Mesenchymal stem cell (in vitro differentiated cells and primary cell): ENCODE data around the gene ALDH1A3.

Source experiments
- DNase-seq: peaks from one replicate; pipeline ENCODE4 v3.0.0-alpha.2; 2013
- H2AFZ ChIP-seq: one replicate; pipeline ENCODE4 v1.6.1; 2013; ENCODE audit warnings: low read depth, mild to moderate bottlenecking, control low read depth, inconsistent platforms, low read length, moderate library complexity
- H2AK5ac ChIP-seq: 2 replicates; pipeline ENCODE4 v1.6.1; 2013; ENCODE audit warnings: low read length, moderate library complexity, mild to moderate bottlenecking, inconsistent platforms; ENCODE audit not compliant: severe bottlenecking
- H2BK120ac ChIP-seq: one replicate; pipeline ENCODE4 v1.6.1; 2013; ENCODE audit warnings: low read depth, mild to moderate bottlenecking, inconsistent platforms, low read length, moderate library complexity
- H2BK12ac ChIP-seq, 2 experiments: one replicate each; pipeline ENCODE4 v1.6.1; 2013; ENCODE audit warnings: inconsistent platforms in 2 of 2, low read length in 2 of 2, mild to moderate bottlenecking in 2 of 2, moderate library complexity in 2 of 2, control low read depth in 1 of 2
- H2BK15ac ChIP-seq: one replicate; pipeline ENCODE4 v1.6.1; 2013; ENCODE audit warnings: mild to moderate bottlenecking, low read depth, inconsistent platforms; ENCODE audit not compliant: poor library complexity, severe bottlenecking
- H2BK5ac ChIP-seq: 2 replicates; pipeline ENCODE4 v1.6.1; 2013; ENCODE audit warnings: low read depth, mild to moderate bottlenecking, low read length, control low read depth, inconsistent platforms; ENCODE audit not compliant: poor library complexity, severe bottlenecking
- H3K14ac ChIP-seq, 2 experiments: one replicate each; pipeline ENCODE4 v1.6.1; 2013; ENCODE audit warnings: inconsistent platforms in 2 of 2, low read length in 2 of 2, control low read depth in 1 of 2, mild to moderate bottlenecking in 1 of 2, moderate library complexity in 1 of 2
- H3K18ac ChIP-seq, 2 experiments: one replicate each; pipeline ENCODE4 v1.6.1; 2013; ENCODE audit warnings: inconsistent platforms in 2 of 2, low read length in 2 of 2, control low read depth in 1 of 2, low read depth in 1 of 2, mild to moderate bottlenecking in 1 of 2
- H3K23ac ChIP-seq, 2 experiments: one replicate each; pipeline ENCODE4 v1.6.1; 2013; ENCODE audit warnings: inconsistent platforms in 2 of 2, low read length in 2 of 2, mild to moderate bottlenecking in 2 of 2, moderate library complexity in 2 of 2, control low read depth in 1 of 2
- H3K27ac ChIP-seq: 2 replicates; pipeline ENCODE4 v1.5.1; 2013; ENCODE audit warnings: mild to moderate bottlenecking, moderate library complexity, low read length, control low read depth, inconsistent platforms; ENCODE audit not compliant: poor library complexity, severe bottlenecking
- H3K27me3 ChIP-seq, 2 experiments: 2 replicates each; pipeline versions ENCODE4 v1.6.1 to v1.7.0; 2013; ENCODE audit warnings: low read length in 2 of 2, mild to moderate bottlenecking in 2 of 2, moderate library complexity in 2 of 2, control low read depth in 1 of 2, inconsistent platforms in 1 of 2; ENCODE audit not compliant: control insufficient read depth in 1 of 2, insufficient read depth in 1 of 2
- H3K36me3 ChIP-seq, 2 experiments: 2 replicates each; pipeline versions ENCODE4 v1.6.1 to v1.7.0; 2013; ENCODE audit warnings: low read length in 2 of 2, control low read depth in 1 of 2, inconsistent platforms in 1 of 2, low read depth in 1 of 2, mild to moderate bottlenecking in 1 of 2; ENCODE audit not compliant: insufficient read depth in 2 of 2, control insufficient read depth in 1 of 2
- H3K4ac ChIP-seq, 2 experiments: one replicate each; pipeline ENCODE4 v1.6.1; 2013; ENCODE audit warnings: inconsistent platforms in 2 of 2, low read length in 2 of 2, mild to moderate bottlenecking in 2 of 2, moderate library complexity in 2 of 2, control low read depth in 1 of 2, low read depth in 1 of 2
- H3K4me1 ChIP-seq: 2 replicates; pipeline ENCODE4 v1.6.1; 2013; ENCODE audit warnings: low read depth, low read length, control low read depth; ENCODE audit not compliant: control insufficient read depth, insufficient read depth
- H3K4me2 ChIP-seq: 2 replicates; pipeline ENCODE4 v1.6.1; 2013; ENCODE audit warnings: low read length, mild to moderate bottlenecking, inconsistent platforms; ENCODE audit not compliant: poor library complexity, severe bottlenecking
- H3K4me3 ChIP-seq, 2 experiments: 2 replicates each; pipeline versions ENCODE4 v1.5.1 to v1.7.0; 2013; ENCODE audit warnings: low read length in 2 of 2, mild to moderate bottlenecking in 2 of 2, control low read depth in 1 of 2, low read depth in 1 of 2; ENCODE audit not compliant: insufficient read depth in 1 of 2
- H3K79me1 ChIP-seq: replicated peaks from 2 replicates; pipeline ENCODE4 v1.6.1; 2013; ENCODE audit warnings: mild to moderate bottlenecking, control low read depth, low read length, inconsistent platforms; ENCODE audit not compliant: poor library complexity, severe bottlenecking
- H3K9ac ChIP-seq: 2 replicates; pipeline ENCODE4 v1.7.0; 2013; ENCODE audit warnings: mild to moderate bottlenecking, low read length, moderate library complexity
- H3K9me3 ChIP-seq: 2 replicates; pipeline ENCODE4 v1.7.0; 2013; ENCODE audit warnings: mild to moderate bottlenecking, low read length; ENCODE audit not compliant: control insufficient read depth
- H4K8ac ChIP-seq: one replicate; pipeline ENCODE4 v1.6.1; 2013; ENCODE audit warnings: inconsistent platforms, mild to moderate bottlenecking, low read length, moderate library complexity
- H4K91ac ChIP-seq: one replicate; pipeline ENCODE4 v1.6.1; 2013; ENCODE audit warnings: mild to moderate bottlenecking, low read length, inconsistent platforms
- WGBS: methylation state at CpG from one replicate; pipeline ENCODE4 v1.1.7; 2013; ENCODE audit warnings: mixed read lengths; 5-methylcytosine and 5-hydroxymethylcytosine counted together

ALDH1A3 gene

DNA sequence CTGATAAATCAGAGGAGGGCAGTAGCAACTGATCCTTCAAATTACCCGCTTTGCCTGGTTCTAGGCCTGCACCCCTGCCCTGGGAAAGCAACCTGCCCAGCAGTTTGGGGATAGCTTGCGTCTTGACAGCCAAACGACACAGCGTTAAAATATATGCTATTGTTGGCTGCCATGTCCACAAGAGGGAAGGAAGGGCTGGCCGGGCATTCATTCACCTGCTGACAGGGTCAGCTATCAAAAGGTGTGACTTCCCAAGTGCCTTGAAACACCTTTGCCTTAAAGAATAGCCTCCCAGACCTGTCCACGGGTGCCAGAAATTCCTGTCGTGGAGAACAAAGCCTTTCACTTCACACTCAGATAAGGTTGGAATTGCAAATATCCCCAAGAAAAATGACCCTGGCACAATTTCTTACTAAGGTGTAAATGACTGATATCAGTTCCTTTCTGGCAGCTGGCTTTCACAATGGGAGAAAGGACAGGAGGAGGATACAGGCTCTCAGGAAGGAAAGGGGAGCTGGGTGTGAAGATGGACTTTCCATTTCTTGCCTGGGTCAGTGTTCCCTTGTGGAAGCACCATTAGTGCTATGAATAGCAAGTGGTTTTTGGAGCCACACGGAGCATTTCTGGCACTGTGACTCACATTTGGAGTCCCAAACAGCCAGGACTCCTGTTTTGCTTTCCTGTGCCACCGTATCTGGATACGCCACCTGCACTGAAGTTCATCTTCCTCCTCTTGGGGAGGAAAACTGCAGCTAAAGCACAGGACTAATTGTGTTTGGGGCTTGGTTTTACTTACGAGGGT lies 19.2 kb downstream of the ALDH1A3 start:
- no peak for DNase-seq
- Histone ChIP-seq H3K36me3 (peaks cover 0 to 66% of the 10 kb centered on the region in 2 experiments), H3K79me1 (no peaks in the 10 kb centered on the region), H2BK5ac (no peak overlapping the region), H2AFZ (no peak overlapping the region), H3K9me3 (no peaks in the 10 kb centered on the region), H3K14ac (no peak overlapping the region), H3K27ac (no peak overlapping the region), H2BK12ac (no peak overlapping the region), H2BK15ac (no peak overlapping the region), H4K91ac (no peak overlapping the region), H3K4ac (no peak overlapping the region), H3K9ac (no peak overlapping the region), H2AK5ac (no peak overlapping the region), H4K8ac (no peak overlapping the region), H2BK120ac (no peak overlapping the region), H3K4me1 (peaks cover 3% of the 10 kb centered on the region), H3K4me3 (no peak overlapping the region), H3K18ac (no peak overlapping the region), H3K23ac (no peak overlapping the region), H3K27me3 (peaks cover 0 to 23% of the 10 kb centered on the region in 2 experiments), H3K4me2 (peak overlapping the region; percentile 13)
- 85% methylated on average over 11 of the region's 11 CpGs for WGBS

DNA sequence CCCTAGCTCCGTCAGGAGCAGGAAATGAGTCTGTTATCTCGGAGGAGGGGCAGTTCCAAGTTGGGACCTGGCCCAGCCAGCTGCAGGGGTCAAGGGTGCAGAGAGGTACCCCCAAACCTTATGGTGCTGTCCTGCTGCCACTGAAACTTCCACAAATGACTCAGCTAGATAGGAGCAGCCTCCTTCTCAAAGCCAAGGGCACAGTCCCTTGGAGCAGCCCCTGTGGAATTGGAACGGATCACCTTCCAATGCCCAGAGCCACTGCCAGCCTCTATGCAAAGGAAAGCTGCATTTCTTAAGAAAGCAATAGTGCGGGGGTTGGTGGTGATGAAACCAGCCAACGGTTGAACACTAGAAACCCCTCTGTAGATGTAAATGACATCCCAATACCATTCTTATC lies 20.0 kb downstream of the ALDH1A3 start:
- H2BK120ac ChIP-seq: no peak overlapping the region
- H3K4ac ChIP-seq: no peak overlapping the region
- no peaks in the 10 kb centered on the region for H3K79me1 ChIP-seq
- DNase-seq: no peak
- H3K14ac ChIP-seq: no peak overlapping the region
- peaks cover 0 to 62% of the 10 kb centered on the region in 2 experiments for H3K36me3 ChIP-seq
- no peak overlapping the region for H3K23ac ChIP-seq
- no peak overlapping the region for H3K4me2 ChIP-seq
- H3K9ac ChIP-seq: no peak overlapping the region
- H3K4me1 ChIP-seq: peaks cover 3% of the 10 kb centered on the region
- H2AFZ ChIP-seq: no peak overlapping the region
- no peak overlapping the region for H3K4me3 ChIP-seq
- no peak overlapping the region for H2AK5ac ChIP-seq
- H3K27ac ChIP-seq: no peak overlapping the region
- H4K8ac ChIP-seq: no peak overlapping the region
- H2BK5ac ChIP-seq: no peak overlapping the region
- no peak overlapping the region for H3K18ac ChIP-seq
- no peak overlapping the region for H2BK12ac ChIP-seq
- peaks cover 0 to 26% of the 10 kb centered on the region in 2 experiments for H3K27me3 ChIP-seq
- H3K9me3 ChIP-seq: no peaks in the 10 kb centered on the region
- peak overlapping the region; percentile 43 for H4K91ac ChIP-seq
- no peak overlapping the region for H2BK15ac ChIP-seq
- 81% methylated on average over 5 of the region's 5 CpGs for WGBS

DNA sequence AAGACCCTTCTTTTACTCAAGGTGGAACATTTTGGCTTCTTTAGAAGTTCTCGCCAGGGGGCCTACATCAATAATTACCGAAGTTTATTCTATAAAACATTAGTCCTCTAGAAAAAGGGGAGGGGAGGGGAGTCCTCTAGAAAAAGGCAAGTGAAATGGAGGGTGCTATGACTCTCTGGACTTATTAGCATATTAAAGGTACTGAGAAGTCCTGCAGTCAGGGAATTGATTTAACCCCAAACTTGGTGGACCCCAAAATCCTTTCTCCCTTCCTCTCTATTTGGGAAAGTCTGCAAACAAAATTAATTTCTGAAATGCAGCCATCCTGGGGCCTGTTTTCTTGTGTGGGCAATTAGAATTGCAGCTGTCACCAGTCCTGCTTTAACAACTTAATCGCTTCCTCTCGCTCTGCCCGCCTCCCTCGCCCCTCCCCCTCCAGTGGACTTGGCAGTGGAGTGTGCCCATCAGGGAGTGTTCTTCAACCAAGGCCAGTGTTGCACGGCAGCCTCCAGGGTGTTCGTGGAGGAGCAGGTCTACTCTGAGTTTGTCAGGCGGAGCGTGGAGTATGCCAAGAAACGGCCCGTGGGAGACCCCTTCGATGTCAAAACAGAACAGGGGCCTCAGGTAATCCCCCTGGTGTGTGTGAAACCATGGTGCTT lies 20.6 kb downstream of the ALDH1A3 start:
- peaks cover 3% of the 10 kb centered on the region for H3K4me1 ChIP-seq
- H3K9me3 ChIP-seq: no peaks in the 10 kb centered on the region
- no peak overlapping the region for H3K9ac ChIP-seq
- no peak overlapping the region for H2AFZ ChIP-seq
- H3K27ac ChIP-seq: no peak overlapping the region
- peaks cover 0 to 28% of the 10 kb centered on the region in 2 experiments for H3K27me3 ChIP-seq
- no peak overlapping the region for H4K8ac ChIP-seq
- no peak overlapping the region for H3K18ac ChIP-seq
- no peak overlapping the region for H2BK5ac ChIP-seq
- H3K14ac ChIP-seq: no peak overlapping the region
- no peaks in the 10 kb centered on the region for H3K79me1 ChIP-seq
- H2AK5ac ChIP-seq: no peak overlapping the region
- H2BK120ac ChIP-seq: no peak overlapping the region
- H2BK12ac ChIP-seq: no peak overlapping the region
- H4K91ac ChIP-seq: no peak overlapping the region
- no peak overlapping the region for H3K4ac ChIP-seq
- H3K4me3 ChIP-seq: no peak overlapping the region
- 89% methylated on average over 11 of the region's 13 CpGs for WGBS
- DNase-seq: no peak
- no peak overlapping the region for H3K4me2 ChIP-seq
- H2BK15ac ChIP-seq: no peak overlapping the region
- H3K36me3 ChIP-seq: peaks cover 0 to 65% of the 10 kb centered on the region in 2 experiments
- H3K23ac ChIP-seq: no peak overlapping the region

DNA sequence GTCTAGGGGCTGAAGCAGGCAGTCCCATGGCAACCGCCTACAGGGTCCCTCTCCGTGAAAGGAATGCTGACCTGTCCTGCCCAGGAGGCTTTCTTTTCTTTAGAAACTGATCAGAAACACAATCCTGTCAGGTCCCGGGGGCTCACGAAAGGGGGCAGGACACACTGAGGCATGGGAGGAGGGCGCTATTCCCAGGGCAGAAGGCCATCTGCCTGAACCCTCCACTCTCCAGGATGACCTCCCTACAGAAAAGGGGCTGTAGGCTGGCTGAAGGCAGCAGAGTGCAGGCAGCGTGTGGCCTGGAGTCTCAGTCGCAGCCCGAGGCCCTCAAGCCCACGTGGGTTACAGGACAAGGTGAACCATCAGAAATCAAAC lies 21.2 kb downstream of the ALDH1A3 start:
- H3K9ac ChIP-seq: peak overlapping the region; percentile 83
- WGBS: 93% methylated on average over 9 of the region's 9 CpGs
- no peak overlapping the region for H3K23ac ChIP-seq
- no peak overlapping the region for H2AFZ ChIP-seq
- H4K8ac ChIP-seq: no peak overlapping the region
- H3K4me2 ChIP-seq: no peak overlapping the region
- no peak overlapping the region for H3K4me3 ChIP-seq
- no peak overlapping the region for H3K14ac ChIP-seq
- peaks cover 0 to 27% of the 10 kb centered on the region in 2 experiments for H3K27me3 ChIP-seq
- H4K91ac ChIP-seq: no peak overlapping the region
- peaks cover 3% of the 10 kb centered on the region for H3K4me1 ChIP-seq
- no peak overlapping the region for H2BK120ac ChIP-seq
- no peaks in the 10 kb centered on the region for H3K9me3 ChIP-seq
- H3K27ac ChIP-seq: no peak overlapping the region
- DNase-seq: no peak
- H3K36me3 ChIP-seq: peaks cover 0 to 66% of the 10 kb centered on the region in 2 experiments
- H3K79me1 ChIP-seq: no peaks in the 10 kb centered on the region
- no peak overlapping the region for H2AK5ac ChIP-seq
- H2BK5ac ChIP-seq: no peak overlapping the region
- H3K4ac ChIP-seq: no peak overlapping the region
- no peak overlapping the region for H2BK15ac ChIP-seq
- no peak overlapping the region for H3K18ac ChIP-seq
- H2BK12ac ChIP-seq: no peak overlapping the region
